ENCODE measurements around the gene NFIB.

NFIB gene

GRCh38 chr9:14066032-14066431, 247.9 kb downstream of the NFIB start:
- H3K27ac ChIP-seq, result no peak overlapping the region
- TF ChIP-seq ZFX (IDR thresholded peaks at IDR 0.05; ENCODE audit: borderline replicate concordance) (no peak), CTCF (IDR thresholded peaks at IDR 0.05) (no peak)

- no peak for TF ChIP-seq CTCF (IDR thresholded peaks at IDR 0.05)
- no peak for TF ChIP-seq ZFX (IDR thresholded peaks at IDR 0.05; ENCODE audit: borderline replicate concordance)
- no peak overlapping the region for H3K27ac ChIP-seq
Measured at GRCh38 chr9:14064940-14065339, 249.0 kb downstream of the NFIB start.

- no peak overlapping the region for H3K27ac ChIP-seq
- TF ChIP-seq CTCF (IDR thresholded peaks at IDR 0.05) (no peak), ZFX (IDR thresholded peaks at IDR 0.05; ENCODE audit: borderline replicate concordance) (no peak)
Measured at GRCh38 chr9:14063756-14064155, 250.2 kb downstream of the NFIB start.

- TF ChIP-seq CTCF (IDR thresholded peaks at IDR 0.05), result no peak
- no peak for TF ChIP-seq ZFX (IDR thresholded peaks at IDR 0.05; ENCODE audit: borderline replicate concordance)
- no peak overlapping the region for H3K27ac ChIP-seq
Measured at GRCh38 chr9:14062586-14063221, 251.2 kb downstream of the NFIB start.

- TF ChIP-seq CTCF (IDR thresholded peaks at IDR 0.05), result no peak
- TF ChIP-seq ZFX (IDR thresholded peaks at IDR 0.05; ENCODE audit: borderline replicate concordance), result no peak
- no peak overlapping the region for H3K27ac ChIP-seq
Measured at GRCh38 chr9:14061936-14062585, 251.9 kb downstream of the NFIB start.

- no peak overlapping the region for H3K27ac ChIP-seq
- TF ChIP-seq ZFX (IDR thresholded peaks at IDR 0.05; ENCODE audit: borderline replicate concordance) (no peak), CTCF (IDR thresholded peaks at IDR 0.05) (no peak)
Measured at GRCh38 chr9:14058325-14058688, 255.6 kb downstream of the NFIB start.

All from 22Rv1 (cell line).